HG03108 (cell line): ENCODE measurements around the gene TCP10L.
"Not testable (repeated sequence)": the region's sequence is repeated elsewhere in the genome, so short reads cannot be mapped to it uniquely, and the experiment has no call there.

Experiments used
- ATAC-seq: cut with Tn5 transposase; IDR thresholded peaks from one replicate; pipeline ENCODE4 v1.9.1; 2021; ENCODE audit warnings: moderate library complexity; ENCODE audit not compliant: unreplicated experiment

TCP10L gene

GRCh38 chr21:32585042-32585710, at the start of gene TCP10L:
Gene TCP10L, minus strand, starts transcription at chr21:32585523. Its CDS starts 1,219 bp downstream, at chr21:32584304.
- no peak for ATAC-seq

GRCh38 chr21:32626621-32627196, 41.4 kb upstream of the TCP10L start:
- ATAC-seq = no peak

GRCh38 chr21:32618218-32618617, 32.9 kb upstream of the TCP10L start:
- ATAC-seq = not testable (repeated sequence)

GRCh38 chr21:32613436-32614043, 28.2 kb upstream of the TCP10L start:
- ATAC-seq = no peak

GRCh38 chr21:32612999-32613337, 27.6 kb upstream of the TCP10L start:
- ATAC-seq = no peak

GRCh38 chr21:32612075-32612998, 27.0 kb upstream of the TCP10L start, which contains the start of gene CFAP298:
Gene CFAP298, minus strand, starts transcription at chr21:32612377. Its CDS starts 134 bp downstream, at chr21:32612243.
- ATAC-seq = peak; percentile 90

GRCh38 chr21:32611471-32611997, 26.2 kb upstream of the TCP10L start:
- no peak for ATAC-seq

- not testable (repeated sequence) for ATAC-seq
Measured at GRCh38 chr21:32610940-32611339, 25.6 kb upstream of the TCP10L start.

- no peak for ATAC-seq
Measured at GRCh38 chr21:32608851-32609250, 23.5 kb upstream of the TCP10L start.

- no peak for ATAC-seq
Measured at GRCh38 chr21:32605469-32605868, 20.1 kb upstream of the TCP10L start.

GRCh38 chr21:32604464-32604863, 19.1 kb upstream of the TCP10L start:
- no peak for ATAC-seq

GRCh38 chr21:32603131-32603530, 17.8 kb upstream of the TCP10L start:
- no peak for ATAC-seq

- ATAC-seq = no peak
Measured at GRCh38 chr21:32602099-32602498, 16.8 kb upstream of the TCP10L start.

- no peak for ATAC-seq
Measured at GRCh38 chr21:32599526-32599925, 14.2 kb upstream of the TCP10L start.

GRCh38 chr21:32599091-32599490, 13.8 kb upstream of the TCP10L start:
- ATAC-seq = no peak

- ATAC-seq = no peak
Measured at GRCh38 chr21:32597205-32597604, 11.9 kb upstream of the TCP10L start.

- no peak for ATAC-seq
Measured at GRCh38 chr21:32595431-32595830, 10.1 kb upstream of the TCP10L start.

- ATAC-seq = no peak
Measured at GRCh38 chr21:32593690-32594089, 8.4 kb upstream of the TCP10L start.

GRCh38 chr21:32592929-32593502, 7.7 kb upstream of the TCP10L start:
- no peak for ATAC-seq

- ATAC-seq = no peak
Measured at GRCh38 chr21:32590130-32590529, 4.8 kb upstream of the TCP10L start.

- ATAC-seq = no peak
Measured at GRCh38 chr21:32587651-32588050, 2.3 kb upstream of the TCP10L start.
